ENCODE data around the gene PAX4.

Gene PAX4

GRCh38 chr7:127628445-127628844 is 10.5 kb upstream of the PAX4 start:
- DNase-seq: no peak

GRCh38 chr7:127625331-127625730 is 7.4 kb upstream of the PAX4 start:
- no peak for DNase-seq

- DNase-seq: no peak
Measured at GRCh38 chr7:127620406-127621233, 2.7 kb upstream of the PAX4 start.

GRCh38 chr7:127619681-127620405 is 1.9 kb upstream of the PAX4 start:
- no peak for DNase-seq

GRCh38 chr7:127618775-127619174 is 833 bp upstream of the PAX4 start:
- DNase-seq: no peak

- DNase-seq: no peak
Measured at GRCh38 chr7:127616724-127617123, 1.2 kb downstream of the PAX4 start.

- no peak for DNase-seq
Measured at GRCh38 chr7:127612263-127612662, 5.7 kb downstream of the PAX4 start.

GRCh38 chr7:127609297-127609696 is 8.6 kb downstream of the PAX4 start:
- no peak for DNase-seq

GRCh38 chr7:127608446-127608845 is 9.5 kb downstream of the PAX4 start:
- no peak for DNase-seq

GRCh38 chr7:127600885-127601284 is 17.1 kb downstream of the PAX4 start:
- no peak for DNase-seq

- DNase-seq: no peak
Measured at GRCh38 chr7:127598318-127598717, 19.6 kb downstream of the PAX4 start.

GRCh38 chr7:127595737-127596136 is 22.2 kb downstream of the PAX4 start:
- no peak for DNase-seq

GRCh38 chr7:127594490-127594889 is 23.5 kb downstream of the PAX4 start:
- DNase-seq: peak; percentile 89

GRCh38 chr7:127592550-127592949 is 25.4 kb downstream of the PAX4 start:
- no peak for DNase-seq

GRCh38 chr7:127591591-127591990 is 26.4 kb downstream of the PAX4 start:
- DNase-seq: no peak

GRCh38 chr7:127591189-127591588 is 26.8 kb downstream of the PAX4 start:
- DNase-seq: no peak

GRCh38 chr7:127589896-127590295 is 28.0 kb downstream of the PAX4 start:
- no peak for DNase-seq

- DNase-seq: no peak
Measured at GRCh38 chr7:127588697-127589482, 29.1 kb downstream of the PAX4 start.

GRCh38 chr7:127588019-127588696 is 29.8 kb downstream of the PAX4 start, which contains the start of gene ARF5:
ARF5 (plus strand) TSS chr7:127588411; CDS start chr7:127588499, 88 bp downstream.
- peak; percentile 48 for DNase-seq

- DNase-seq: no peak
Measured at GRCh38 chr7:127587663-127588018, 30.3 kb downstream of the PAX4 start.

- no peak for DNase-seq
Measured at GRCh38 chr7:127586346-127586745, 31.6 kb downstream of the PAX4 start.

GRCh38 chr7:127585044-127585953 is 32.6 kb downstream of the PAX4 start, which contains the start of gene GCC1:
GCC1 (minus strand) TSS chr7:127585596; CDS start chr7:127585182, 414 bp downstream.
- peak; percentile 17 for DNase-seq

All from GF-D8 (cell line).